Common myeloid progenitor, CD34-positive (primary cell): ENCODE results near the gene EZH2.

Experiments
- CTCF ChIA-PET: fragments of 350-600 bp; sonication (Branson Sonifier 250); formaldehyde crosslinking; loops from one replicate; lab custom pipeline; 2021; ENCODE audit warnings: antibody characterized with exemption; lab: Charles Lee
- POLR2A ChIA-PET: fragments of 350-600 bp; sonication (Branson Sonifier 250); formaldehyde crosslinking; loops from one replicate; lab custom pipeline; 2021; ENCODE audit warnings: antibody characterized with exemption; lab: Charles Lee
- DNase-seq, 3 donors: peaks; one replicate each; pipeline versions ENCODE4 v3.0.0 to v3.0.0-alpha.2; 2013
- H3K27ac ChIP-seq, 2 experiments: 1 replicate in 1 of 2; 2 replicates in 1 of 2; pipeline ENCODE4 v1.7.0; 2013; ENCODE audit warnings: inconsistent platforms in 2 of 2, low read length in 2 of 2, mild to moderate bottlenecking in 2 of 2, low read depth in 1 of 2, moderate library complexity in 1 of 2; ENCODE audit not compliant: severe bottlenecking in 2 of 2, insufficient read depth in 1 of 2, poor library complexity in 1 of 2
- H3K27me3 ChIP-seq, 5 experiments: replicated peaks in 2 of 5; 1 replicate in 3 of 5; 2 replicates in 2 of 5; pipeline versions ENCODE4 v1.6.1 to v1.7.0; 2013; ENCODE audit warnings: low read length in 4 of 5, mild to moderate bottlenecking in 2 of 5, moderate library complexity in 2 of 5, inconsistent platforms in 1 of 5; ENCODE audit not compliant: insufficient read depth in 5 of 5, control insufficient read depth in 4 of 5
- H3K36me3 ChIP-seq, 4 experiments: 1 replicate in 2 of 4; 2 replicates in 2 of 4; pipeline versions ENCODE4 v1.6.1 to v1.7.0; 2013; ENCODE audit warnings: low read length in 3 of 4, control low read depth in 1 of 4, mild to moderate bottlenecking in 1 of 4; ENCODE audit not compliant: control insufficient read depth in 4 of 4, insufficient read depth in 4 of 4
- H3K4me1 ChIP-seq, 4 experiments: 1 replicate in 3 of 4; 2 replicates in 1 of 4; pipeline versions ENCODE4 v1.6.1 to v1.7.1; 2013; ENCODE audit warnings: low read length in 3 of 4, mild to moderate bottlenecking in 3 of 4, control low read depth in 1 of 4, inconsistent platforms in 1 of 4, moderate library complexity in 1 of 4; ENCODE audit not compliant: control insufficient read depth in 4 of 4, insufficient read depth in 4 of 4; ENCODE audit errors: control extremely low read depth in 1 of 4
- H3K4me3 ChIP-seq, 7 experiments: 1 replicate in 4 of 7; 2 replicates in 3 of 7; pipeline versions ENCODE4 v1.5.1 to v1.7.0; 2013; ENCODE audit warnings: mild to moderate bottlenecking in 7 of 7, low read length in 6 of 7, moderate library complexity in 6 of 7, inconsistent platforms in 2 of 7, low read depth in 2 of 7, control low read depth in 1 of 7; ENCODE audit not compliant: insufficient read depth in 4 of 7, control insufficient read depth in 1 of 7; ENCODE audit errors: extremely low read depth in 1 of 7
- H3K9me3 ChIP-seq, 5 experiments: 1 replicate in 4 of 5; 2 replicates in 1 of 5; pipeline versions ENCODE4 v1.6.1 to v1.7.1; 2013; ENCODE audit warnings: low read length in 4 of 5, mild to moderate bottlenecking in 2 of 5, inconsistent platforms in 1 of 5, low read depth in 1 of 5, moderate library complexity in 1 of 5; ENCODE audit not compliant: control insufficient read depth in 4 of 5, insufficient read depth in 2 of 5; ENCODE audit errors: control extremely low read depth in 1 of 5
- WGBS: methylation state at CpG from one replicate; pipeline ENCODE4 v1.1.5; 2013; ENCODE audit not compliant: insufficient coverage; 5-methylcytosine and 5-hydroxymethylcytosine counted together

Gene EZH2

DNA sequence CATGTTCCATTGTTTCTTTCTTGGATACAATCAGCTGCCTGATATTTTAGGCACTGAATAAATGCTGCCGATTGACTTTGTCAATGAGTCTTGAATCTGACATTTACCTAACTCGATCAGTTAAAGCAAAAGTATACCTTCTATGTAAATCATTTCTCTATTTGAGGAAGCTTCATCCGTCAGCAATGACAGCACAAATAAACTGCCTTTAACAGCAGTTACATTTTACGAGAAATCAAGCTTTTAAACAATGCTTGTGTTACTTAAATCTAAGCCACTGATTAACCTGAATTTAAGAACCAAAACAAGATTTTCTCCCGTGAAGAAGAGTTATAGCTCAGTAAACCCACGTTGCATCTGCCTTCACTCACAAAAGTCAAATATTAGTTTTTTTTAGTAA lies 114.1 kb downstream of the EZH2 start:
- CTCF ChIA-PET: interaction anchor here (0.9 to 1.7 kb wide), 3 partner anchors 9 to 103 kb away, joined by 3 to 7 read pairs (median 4); no protein-coding TSS in a partner anchor
- peaks cover 4 to 16% (median 14%) of the 10 kb centered on the region in 4 experiments for H3K4me1 ChIP-seq

DNA sequence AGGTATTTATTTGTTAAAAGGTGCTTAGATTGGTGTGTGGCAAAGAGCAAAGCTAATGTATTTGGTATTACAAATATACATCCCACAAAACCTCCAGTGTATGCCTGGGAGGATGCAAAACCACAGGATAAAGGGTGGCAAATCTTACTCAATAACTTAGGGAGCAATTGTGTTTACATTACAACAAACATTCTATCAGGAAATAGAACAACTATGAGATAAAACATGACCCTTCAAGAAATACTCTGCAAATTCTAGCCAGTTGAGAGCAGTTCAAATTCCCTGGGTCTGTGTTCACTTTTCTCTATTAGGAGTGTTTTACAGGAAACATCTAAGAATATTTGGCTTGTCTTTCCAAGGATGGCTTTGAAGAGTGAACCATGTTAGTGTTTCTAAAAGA lies 120.5 kb downstream of the EZH2 start:
- POLR2A ChIA-PET: no interaction called here
- Histone ChIP-seq H3K27me3 (no peaks in the 10 kb centered on the region), H3K27ac (no peak overlapping the region), H3K36me3 (peaks cover 17 to 61% (median 38%) of the 10 kb centered on the region in 4 experiments), H3K4me3 (no peak overlapping the region), H3K9me3 (no peaks in the 10 kb centered on the region), H3K4me1 (no peaks in the 10 kb centered on the region)
- CTCF ChIA-PET: interaction anchor here (1.1 to 2.3 kb wide), 5 partner anchors 10 to 189 kb away, joined by 3 to 9 read pairs (median 3); no protein-coding TSS in a partner anchor
- DNase-seq: no peak

More for the DNA sequence above, 114.1 kb downstream of the EZH2 start:
- Histone ChIP-seq H3K4me3 (no peak overlapping the region), H3K36me3 (peaks cover 5 to 61% (median 41%) of the 10 kb centered on the region in 4 experiments), H3K27me3 (no peaks in the 10 kb centered on the region), H3K9me3 (no peaks in the 10 kb centered on the region), H3K27ac (no peak overlapping the region)
- 100% methylated on average over 1 of the region's 6 CpGs for WGBS
- POLR2A ChIA-PET: no interaction called here
- no peak for DNase-seq

DNA sequence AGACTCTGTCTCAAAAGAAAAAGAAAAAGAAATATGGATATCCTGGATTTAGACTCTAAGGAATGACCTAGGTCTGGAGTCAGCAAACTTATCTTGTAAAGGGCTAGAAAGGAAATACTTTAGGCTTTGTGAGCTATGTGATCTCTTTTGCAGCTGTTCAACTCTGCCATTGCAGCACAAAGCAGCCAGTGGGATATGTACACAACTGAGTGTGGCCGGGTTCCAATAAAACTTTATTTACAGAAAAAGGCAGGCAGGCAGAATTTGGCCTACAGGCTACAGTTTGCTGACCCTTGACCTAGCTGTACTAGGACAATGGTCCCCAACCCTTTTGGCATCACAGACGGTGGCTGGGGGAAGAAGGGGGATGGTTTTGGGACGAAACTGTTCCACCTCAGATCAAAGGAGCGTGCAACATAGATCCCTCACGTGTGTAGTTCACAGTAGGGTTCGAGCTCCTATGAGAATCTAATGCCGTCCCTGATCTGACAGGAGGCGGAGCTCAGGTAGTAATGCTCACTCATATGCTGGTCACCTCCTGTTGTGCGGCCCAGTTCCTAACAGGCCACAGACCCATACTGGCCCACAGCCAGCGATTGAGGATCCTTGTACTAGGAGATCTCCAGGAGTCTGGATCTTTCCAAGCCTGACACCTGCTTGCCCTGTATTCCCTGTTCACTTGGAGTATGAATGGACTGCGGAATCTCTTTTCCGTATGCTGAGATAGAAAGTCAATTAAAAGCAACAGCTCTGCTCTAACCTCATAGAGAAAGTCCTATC lies 122.4 kb downstream of the EZH2 start:
- no peak for DNase-seq
- ChIA-PET POLR2A (no interaction called here), CTCF (interaction anchor here (1.9 kb wide), 1 partner anchor 8 kb away, joined by 7 read pairs; no protein-coding TSS in a partner anchor)
- Histone ChIP-seq H3K27ac (no peak overlapping the region), H3K27me3 (no peaks in the 10 kb centered on the region), H3K9me3 (no peaks in the 10 kb centered on the region), H3K4me1 (no peaks in the 10 kb centered on the region), H3K36me3 (peaks cover 16 to 69% (median 38%) of the 10 kb centered on the region in 4 experiments), H3K4me3 (no peak overlapping the region)
- 97% methylated on average over 6 of the region's 12 CpGs for WGBS
